ENCODE results near the gene TADA3.
"Not testable (repeated sequence)": the region's sequence is repeated elsewhere in the genome, so short reads cannot be mapped to it uniquely, and the experiment has no call there.

TADA3 gene

DNA sequence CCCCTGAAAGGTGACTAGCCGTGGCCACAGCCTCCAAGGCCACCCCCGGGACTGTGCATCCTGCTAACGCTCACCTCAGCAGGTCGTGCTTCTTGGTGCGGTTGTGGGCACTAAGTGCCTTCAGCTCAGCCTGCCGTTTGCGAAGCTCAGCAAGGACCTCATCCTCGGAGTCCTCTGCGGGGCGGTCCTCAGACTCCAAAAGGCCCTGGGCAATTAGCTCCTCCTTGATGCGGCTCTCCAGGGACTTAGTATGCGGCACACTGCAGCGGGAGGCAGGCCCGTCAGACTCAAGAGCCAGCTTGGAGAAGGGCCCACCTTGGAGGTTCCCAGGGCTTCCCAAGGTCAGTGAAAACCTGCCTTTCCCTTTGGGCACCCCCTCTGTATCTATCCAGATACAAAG lies 8.3 kb downstream of the TADA3 start:
- DNase-seq (ENCODE audit: low spot score) = no peak

GRCh38 chr3:9782770-9783169 lies 9.5 kb downstream of the TADA3 start:
- DNase-seq (ENCODE audit: low spot score) = no peak

DNA sequence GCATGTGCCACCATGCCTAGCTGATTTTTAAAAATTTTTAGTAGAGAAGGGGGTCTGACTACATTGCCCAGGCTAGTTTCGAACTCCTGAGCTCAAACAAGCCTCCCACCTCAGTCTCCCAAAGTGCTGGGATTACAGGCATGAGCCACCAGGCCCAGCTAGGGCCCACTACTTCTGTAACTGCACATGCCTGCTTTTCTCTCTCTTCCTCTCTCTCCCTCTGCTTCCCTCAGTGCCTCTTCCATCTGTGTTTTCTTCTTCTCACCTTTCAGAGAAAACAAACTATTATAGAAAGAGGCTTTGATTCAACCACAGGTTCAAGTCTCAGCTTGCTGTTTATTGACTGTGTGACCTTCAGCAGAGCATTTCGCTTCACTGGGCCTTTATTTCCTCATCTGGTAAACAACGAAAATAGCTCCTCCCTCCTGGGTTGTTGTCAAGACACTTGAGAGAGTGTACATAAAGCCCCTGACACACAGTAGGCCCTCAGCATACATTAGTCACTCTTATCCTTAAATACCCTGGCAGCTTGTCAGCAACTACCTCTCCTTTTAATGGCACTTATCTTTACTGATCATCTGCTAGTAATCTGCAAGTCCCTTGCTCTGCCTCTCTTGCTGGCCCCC lies 10.2 kb downstream of the TADA3 start:
- no peak for DNase-seq (ENCODE audit: low spot score)

- no peak for DNase-seq (ENCODE audit: low spot score)
Observed at GRCh38 chr3:9781551-9781950, 10.7 kb downstream of the TADA3 start.

DNA sequence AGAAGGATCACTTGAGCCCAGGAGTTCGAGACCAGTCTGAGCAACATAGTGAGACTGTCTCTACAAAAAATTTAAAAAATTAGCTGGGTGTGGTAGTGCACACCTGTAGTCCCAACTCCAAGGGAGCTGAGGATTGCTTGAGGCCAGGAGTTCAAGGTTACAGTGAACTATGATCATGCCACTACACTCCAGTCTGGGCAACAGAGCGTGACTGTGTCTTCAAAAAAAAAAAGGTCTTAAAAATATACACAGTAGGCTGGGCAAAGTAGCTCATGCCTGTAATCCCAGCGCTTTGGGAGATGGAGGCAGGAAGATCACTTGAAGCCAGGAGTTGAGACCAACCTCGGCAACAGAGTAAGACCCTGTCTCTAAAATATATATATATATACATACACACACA lies 11.4 kb downstream of the TADA3 start:
- DNase-seq (ENCODE audit: low spot score) = no peak

DNA sequence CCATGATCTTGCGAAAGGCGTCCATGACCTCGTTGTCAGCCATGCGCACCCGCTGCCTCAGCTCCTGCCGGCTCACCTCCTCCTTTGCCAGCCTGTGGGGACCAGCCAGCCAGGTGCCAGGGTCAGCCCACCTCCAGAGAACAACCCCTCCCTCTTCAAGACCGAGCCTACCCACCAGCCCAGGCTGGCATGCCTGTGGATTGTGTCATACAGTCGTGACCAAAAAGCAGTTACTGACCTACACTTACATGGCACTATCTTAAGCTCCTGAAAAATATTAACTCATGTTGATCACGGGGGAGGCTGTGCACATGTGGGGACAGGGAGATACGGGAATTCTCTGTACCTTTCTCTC lies 11.8 kb downstream of the TADA3 start:
- DNase-seq (ENCODE audit: low spot score) = no peak

DNA sequence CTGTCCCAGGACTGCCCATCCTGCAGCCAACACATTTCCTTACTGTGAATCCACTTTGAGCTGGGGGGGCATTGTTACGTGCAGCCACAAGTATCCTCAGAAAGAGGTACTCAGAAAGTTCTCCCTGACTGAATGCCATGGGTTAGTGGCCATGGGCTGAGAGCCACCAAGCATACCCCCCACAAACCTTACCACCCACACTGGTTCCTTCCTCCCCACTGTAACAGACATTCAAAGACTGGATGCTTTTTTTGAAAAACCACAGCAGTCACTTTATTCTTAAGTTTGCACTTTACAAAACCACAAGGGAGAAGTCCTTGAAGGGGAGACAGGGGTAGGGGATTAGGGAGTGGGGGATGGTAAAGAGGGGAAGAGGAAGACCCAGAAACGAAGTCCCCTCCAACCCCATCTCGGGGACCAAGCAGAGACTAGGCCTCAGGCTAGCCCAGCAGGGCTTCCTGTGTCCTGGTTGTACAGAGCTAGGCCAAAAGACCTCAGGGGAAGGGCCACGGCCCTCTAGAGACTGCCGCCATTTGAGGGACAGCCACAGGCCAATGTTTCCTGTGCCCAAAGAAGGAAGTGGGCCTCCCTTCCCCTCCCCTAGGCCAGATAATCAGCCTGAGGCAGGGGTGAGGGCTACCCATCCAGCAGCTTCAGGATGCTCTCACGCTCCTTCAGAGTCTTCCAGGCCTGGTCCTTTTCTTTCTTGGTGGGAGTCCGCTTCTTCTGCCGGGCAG lies 12.4 kb downstream of the TADA3 start:
- no peak for DNase-seq (ENCODE audit: low spot score)

- no peak for DNase-seq (ENCODE audit: low spot score)
Observed at GRCh38 chr3:9779075-9779593, 13.1 kb downstream of the TADA3 start.

GRCh38 chr3:9778143-9779074 lies 13.9 kb downstream of the TADA3 start:
- peak; percentile 62 for DNase-seq (ENCODE audit: low spot score)

GRCh38 chr3:9777694-9778021 lies 14.6 kb downstream of the TADA3 start:
- DNase-seq (ENCODE audit: low spot score) = no peak

GRCh38 chr3:9776896-9777693 lies 15.2 kb downstream of the TADA3 start:
- no peak for DNase-seq (ENCODE audit: low spot score)

DNA sequence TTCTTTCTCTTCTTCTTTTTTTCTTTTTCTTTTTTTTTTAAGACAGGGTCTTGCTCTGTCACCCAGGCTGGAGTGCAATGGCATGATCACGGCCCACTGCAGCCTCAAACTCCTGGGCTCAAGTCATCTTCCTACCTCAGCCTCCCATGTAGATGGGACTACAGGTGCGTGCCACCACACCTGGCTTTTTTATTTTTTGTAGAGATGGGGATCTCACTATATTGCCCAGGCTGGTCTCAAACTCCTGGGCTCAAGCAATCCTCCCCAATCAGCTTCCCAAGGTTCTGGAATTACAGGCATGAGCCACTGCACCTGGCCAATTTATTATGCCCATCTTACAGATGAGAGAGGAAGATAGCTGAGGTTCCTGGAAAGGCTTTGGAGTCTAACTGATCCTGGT lies 21.3 kb downstream of the TADA3 start:
- not testable (repeated sequence) for DNase-seq (ENCODE audit: low spot score)

- DNase-seq (ENCODE audit: low spot score) = no peak
Observed at GRCh38 chr3:9770276-9770812, 21.9 kb downstream of the TADA3 start.

GRCh38 chr3:9769426-9770275 lies 22.6 kb downstream of the TADA3 start, which contains the start of gene CAMK1:
CAMK1 (minus strand) TSS chr3:9769947; CDS start chr3:9767749, 2,198 bp downstream.
- peak; percentile 92 for DNase-seq (ENCODE audit: low spot score)

- no peak for DNase-seq (ENCODE audit: low spot score)
Observed at GRCh38 chr3:9769012-9769411, 23.3 kb downstream of the TADA3 start.

DNA sequence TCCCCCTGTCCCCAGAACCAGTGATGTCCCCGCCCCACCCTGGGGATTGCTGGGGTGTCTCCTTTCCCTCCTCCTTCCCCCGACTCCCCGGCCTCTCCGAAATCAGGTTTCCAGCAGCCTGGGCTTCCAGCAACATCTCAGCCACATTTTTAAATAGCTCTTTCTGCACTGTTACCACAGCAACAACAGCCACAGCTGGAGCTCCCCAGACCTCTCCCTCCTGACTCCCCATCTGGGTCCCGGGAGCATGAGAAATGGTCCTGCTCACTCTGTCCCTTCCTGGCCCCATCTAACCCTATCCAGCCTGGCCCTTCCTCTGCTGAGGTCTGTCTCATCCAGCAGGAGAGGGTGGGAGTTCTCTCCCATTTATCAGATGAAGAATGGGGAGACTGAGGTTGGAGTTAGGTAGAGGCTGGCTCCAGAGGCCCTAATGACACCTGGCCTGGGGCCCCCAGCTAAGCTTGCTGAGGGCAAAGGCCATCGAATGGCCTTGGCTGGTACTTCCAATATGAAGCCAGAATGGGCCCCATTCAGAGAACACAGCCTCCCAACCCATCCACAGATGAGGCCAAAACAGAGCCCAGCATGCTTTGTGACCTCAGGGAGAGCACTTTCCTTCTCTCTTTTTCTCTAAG lies 24.0 kb downstream of the TADA3 start:
- DNase-seq (ENCODE audit: low spot score) = peak; percentile 37

GRCh38 chr3:9767418-9767817 lies 24.9 kb downstream of the TADA3 start:
- DNase-seq (ENCODE audit: low spot score) = no peak

DNA sequence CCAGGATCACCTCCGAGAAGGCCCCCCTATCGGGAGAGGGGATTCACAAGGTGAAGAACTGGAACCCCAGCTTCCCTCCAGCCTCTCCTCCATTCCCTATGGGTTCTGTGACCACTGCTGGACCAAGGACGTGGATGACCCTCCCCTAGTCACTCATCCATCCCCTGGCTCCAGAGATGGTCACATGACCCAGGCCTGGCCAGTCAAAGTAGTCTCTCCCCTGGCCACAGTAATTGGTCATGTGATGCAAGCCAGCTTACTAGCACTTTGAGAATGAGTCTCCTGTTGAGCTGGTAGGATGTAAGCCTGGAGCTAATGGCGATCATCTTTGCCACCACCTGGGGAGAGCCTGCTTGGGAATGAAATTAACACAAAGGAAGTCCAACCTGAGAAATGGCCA lies 26.4 kb downstream of the TADA3 start:
- DNase-seq (ENCODE audit: low spot score) = no peak

DNA sequence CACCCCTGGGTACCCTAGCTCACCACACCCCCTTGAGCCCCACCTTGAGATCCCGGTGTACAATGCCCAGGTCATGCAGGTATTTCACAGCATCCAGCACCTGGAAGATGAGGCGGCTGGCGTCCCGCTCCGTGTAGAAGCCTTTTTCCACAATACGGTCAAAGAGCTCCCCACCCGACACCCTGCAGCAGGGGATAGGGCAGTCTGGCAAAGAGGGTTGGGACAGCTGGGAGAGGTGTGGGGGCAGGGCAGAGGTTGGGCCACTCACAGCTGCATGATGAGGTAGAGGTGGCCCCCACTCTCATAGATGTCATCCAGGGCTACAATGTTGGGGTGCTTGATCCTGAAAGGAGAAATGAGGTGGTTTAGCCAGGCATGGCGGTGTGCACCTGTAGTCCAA lies 29.4 kb downstream of the TADA3 start:
- no peak for DNase-seq (ENCODE audit: low spot score)

- no peak for DNase-seq (ENCODE audit: low spot score)
Observed at GRCh38 chr3:9761919-9762318, 30.4 kb downstream of the TADA3 start.
